ENCODE results near the gene CCDC6. TPM values are rescaled to one million over a fixed set of nuclear protein-coding genes. Genes with fewer than 3 reads are reported as not detected.

The CCDC6 gene
- total and polyA plus RNA-seq, 9 of the 15 experiments (the other 6 are each of a cell fraction or from before 2014, with no cell fraction given), result 10.4 to 41.0 (median 20.9) TPM

- TF ChIP-seq, protein P1, sequence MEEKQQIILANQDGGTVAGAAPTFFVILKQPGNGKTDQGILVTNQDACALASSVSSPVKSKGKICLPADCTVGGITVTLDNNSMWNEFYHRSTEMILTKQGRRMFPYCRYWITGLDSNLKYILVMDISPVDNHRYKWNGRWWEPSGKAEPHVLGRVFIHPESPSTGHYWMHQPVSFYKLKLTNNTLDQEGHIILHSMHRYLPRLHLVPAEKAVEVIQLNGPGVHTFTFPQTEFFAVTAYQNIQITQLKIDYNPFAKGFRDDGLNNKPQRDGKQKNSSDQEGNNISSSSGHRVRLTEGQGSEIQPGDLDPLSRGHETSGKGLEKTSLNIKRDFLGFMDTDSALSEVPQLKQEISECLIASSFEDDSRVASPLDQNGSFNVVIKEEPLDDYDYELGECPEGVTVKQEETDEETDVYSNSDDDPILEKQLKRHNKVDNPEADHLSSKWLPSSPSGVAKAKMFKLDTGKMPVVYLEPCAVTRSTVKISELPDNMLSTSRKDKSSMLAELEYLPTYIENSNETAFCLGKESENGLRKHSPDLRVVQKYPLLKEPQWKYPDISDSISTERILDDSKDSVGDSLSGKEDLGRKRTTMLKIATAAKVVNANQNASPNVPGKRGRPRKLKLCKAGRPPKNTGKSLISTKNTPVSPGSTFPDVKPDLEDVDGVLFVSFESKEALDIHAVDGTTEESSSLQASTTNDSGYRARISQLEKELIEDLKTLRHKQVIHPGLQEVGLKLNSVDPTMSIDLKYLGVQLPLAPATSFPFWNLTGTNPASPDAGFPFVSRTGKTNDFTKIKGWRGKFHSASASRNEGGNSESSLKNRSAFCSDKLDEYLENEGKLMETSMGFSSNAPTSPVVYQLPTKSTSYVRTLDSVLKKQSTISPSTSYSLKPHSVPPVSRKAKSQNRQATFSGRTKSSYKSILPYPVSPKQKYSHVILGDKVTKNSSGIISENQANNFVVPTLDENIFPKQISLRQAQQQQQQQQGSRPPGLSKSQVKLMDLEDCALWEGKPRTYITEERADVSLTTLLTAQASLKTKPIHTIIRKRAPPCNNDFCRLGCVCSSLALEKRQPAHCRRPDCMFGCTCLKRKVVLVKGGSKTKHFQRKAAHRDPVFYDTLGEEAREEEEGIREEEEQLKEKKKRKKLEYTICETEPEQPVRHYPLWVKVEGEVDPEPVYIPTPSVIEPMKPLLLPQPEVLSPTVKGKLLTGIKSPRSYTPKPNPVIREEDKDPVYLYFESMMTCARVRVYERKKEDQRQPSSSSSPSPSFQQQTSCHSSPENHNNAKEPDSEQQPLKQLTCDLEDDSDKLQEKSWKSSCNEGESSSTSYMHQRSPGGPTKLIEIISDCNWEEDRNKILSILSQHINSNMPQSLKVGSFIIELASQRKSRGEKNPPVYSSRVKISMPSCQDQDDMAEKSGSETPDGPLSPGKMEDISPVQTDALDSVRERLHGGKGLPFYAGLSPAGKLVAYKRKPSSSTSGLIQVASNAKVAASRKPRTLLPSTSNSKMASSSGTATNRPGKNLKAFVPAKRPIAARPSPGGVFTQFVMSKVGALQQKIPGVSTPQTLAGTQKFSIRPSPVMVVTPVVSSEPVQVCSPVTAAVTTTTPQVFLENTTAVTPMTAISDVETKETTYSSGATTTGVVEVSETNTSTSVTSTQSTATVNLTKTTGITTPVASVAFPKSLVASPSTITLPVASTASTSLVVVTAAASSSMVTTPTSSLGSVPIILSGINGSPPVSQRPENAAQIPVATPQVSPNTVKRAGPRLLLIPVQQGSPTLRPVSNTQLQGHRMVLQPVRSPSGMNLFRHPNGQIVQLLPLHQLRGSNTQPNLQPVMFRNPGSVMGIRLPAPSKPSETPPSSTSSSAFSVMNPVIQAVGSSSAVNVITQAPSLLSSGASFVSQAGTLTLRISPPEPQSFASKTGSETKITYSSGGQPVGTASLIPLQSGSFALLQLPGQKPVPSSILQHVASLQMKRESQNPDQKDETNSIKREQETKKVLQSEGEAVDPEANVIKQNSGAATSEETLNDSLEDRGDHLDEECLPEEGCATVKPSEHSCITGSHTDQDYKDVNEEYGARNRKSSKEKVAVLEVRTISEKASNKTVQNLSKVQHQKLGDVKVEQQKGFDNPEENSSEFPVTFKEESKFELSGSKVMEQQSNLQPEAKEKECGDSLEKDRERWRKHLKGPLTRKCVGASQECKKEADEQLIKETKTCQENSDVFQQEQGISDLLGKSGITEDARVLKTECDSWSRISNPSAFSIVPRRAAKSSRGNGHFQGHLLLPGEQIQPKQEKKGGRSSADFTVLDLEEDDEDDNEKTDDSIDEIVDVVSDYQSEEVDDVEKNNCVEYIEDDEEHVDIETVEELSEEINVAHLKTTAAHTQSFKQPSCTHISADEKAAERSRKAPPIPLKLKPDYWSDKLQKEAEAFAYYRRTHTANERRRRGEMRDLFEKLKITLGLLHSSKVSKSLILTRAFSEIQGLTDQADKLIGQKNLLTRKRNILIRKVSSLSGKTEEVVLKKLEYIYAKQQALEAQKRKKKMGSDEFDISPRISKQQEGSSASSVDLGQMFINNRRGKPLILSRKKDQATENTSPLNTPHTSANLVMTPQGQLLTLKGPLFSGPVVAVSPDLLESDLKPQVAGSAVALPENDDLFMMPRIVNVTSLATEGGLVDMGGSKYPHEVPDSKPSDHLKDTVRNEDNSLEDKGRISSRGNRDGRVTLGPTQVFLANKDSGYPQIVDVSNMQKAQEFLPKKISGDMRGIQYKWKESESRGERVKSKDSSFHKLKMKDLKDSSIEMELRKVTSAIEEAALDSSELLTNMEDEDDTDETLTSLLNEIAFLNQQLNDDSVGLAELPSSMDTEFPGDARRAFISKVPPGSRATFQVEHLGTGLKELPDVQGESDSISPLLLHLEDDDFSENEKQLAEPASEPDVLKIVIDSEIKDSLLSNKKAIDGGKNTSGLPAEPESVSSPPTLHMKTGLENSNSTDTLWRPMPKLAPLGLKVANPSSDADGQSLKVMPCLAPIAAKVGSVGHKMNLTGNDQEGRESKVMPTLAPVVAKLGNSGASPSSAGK (IDR thresholded peaks at IDR 0.05), result 0 out of 2 replicates have a peak, but pooled peaks have one; percentile 25
- peak; percentile 28; the same call in 1 of the 2 replicates for TF ChIP-seq JUND (IDR thresholded peaks at IDR 0.05; ENCODE audit: borderline replicate concordance, low read depth, low read length)
- TF ChIP-seq JUND (tag; IDR thresholded peaks at IDR 0.05; ENCODE audit: borderline replicate concordance, low read depth, low read length), result peak; percentile 70; the same call in 2 of the 3 replicates
- peak in 1 of 3 experiments; percentile 19; a peak in 1 of 6 replicates for TF ChIP-seq ZBTB11 (CRISPR knock-in tag; IDR thresholded peaks at IDR 0.05)
- TF ChIP-seq CBX8 (IDR thresholded peaks at IDR 0.05; ENCODE audit: borderline replicate concordance, extremely low read depth, low read depth, low read length, poor library complexity, severe bottlenecking), result no peak
- TF ChIP-seq KHSRP (IDR thresholded peaks at IDR 0.05), result no peak
- TF ChIP-seq E2F4 (CRISPR knock-in tag; IDR thresholded peaks at IDR 0.05; ENCODE audit: low read depth), result no peak
- 0 out of 2 replicates have a peak, but pooled peaks have one; percentile 48 for TF ChIP-seq ESRRA (IDR thresholded peaks at IDR 0.05; ENCODE audit: borderline replicate concordance, low read depth)
- TF ChIP-seq GTF2E2 (tag; IDR thresholded peaks at IDR 0.05), result peak; percentile 41; the same call in 1 of the 2 replicates
- TF ChIP-seq ZEB2 (IDR thresholded peaks at IDR 0.05), result 0 out of 2 replicates have a peak, but pooled peaks have one; percentile 13
Measured at GRCh38 chr10:59872892-59873463, 33.4 kb downstream of the CCDC6 start (continued).
